GM23338 (cell line): Measurements from ENCODE around the gene MYD88.

ENCODE experiments used
- EZH2 ChIP-seq: fragments of 200-600 bp; sonication (generic); IDR thresholded peaks from one replicate; pipeline ENCODE4 v1.8.0; 2017; ENCODE audit warnings: antibody characterized with exemption, mild to moderate bottlenecking, low read depth; ENCODE audit not compliant: unreplicated experiment
- TF ChIP-seq, protein P1 (sequence below), 2 experiments: fragments of 200-600 bp in 1 of 2; sonication (generic) in 1 of 2; conservative IDR thresholded peaks; 2 replicates each; pipeline versions ENCODE4 v1.5.1 to v1.6.1; 2016 to 2017; ENCODE audit warnings: antibody characterized with exemption in 2 of 2, low read depth in 2 of 2, mild to moderate bottlenecking in 2 of 2, moderate library complexity in 1 of 2

DNA sequence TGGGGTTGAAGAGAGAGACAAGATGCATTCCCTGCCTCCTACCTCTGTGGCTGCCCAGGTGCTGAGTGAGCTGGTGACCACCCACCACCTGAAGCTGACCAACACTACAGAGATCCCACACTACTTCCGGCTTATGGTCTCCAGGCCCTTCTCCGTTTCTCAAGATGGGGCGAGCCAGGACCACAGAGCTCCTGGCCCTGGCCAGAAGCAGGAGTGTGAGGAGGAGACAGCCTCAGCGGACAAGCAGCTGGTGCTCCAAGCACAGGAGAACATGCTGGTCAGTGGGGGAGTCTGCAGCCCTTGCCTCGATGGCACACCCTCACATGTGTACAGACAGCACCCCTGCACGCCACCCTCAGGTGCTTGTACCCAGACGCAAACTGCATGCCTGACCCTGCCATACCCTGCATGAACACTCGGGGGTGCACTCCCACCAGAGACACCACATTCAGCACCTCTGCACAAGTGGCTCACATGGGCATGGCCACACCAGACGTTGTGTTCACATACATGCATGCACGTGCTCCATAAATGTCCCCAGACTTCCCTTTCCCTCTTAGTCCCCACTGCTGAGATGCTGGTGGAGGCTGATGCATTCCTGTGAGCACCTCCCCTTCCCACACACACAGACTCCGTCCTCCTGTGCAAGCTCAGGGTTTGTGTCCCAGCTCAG lies 20.6 kb upstream of the MYD88 start:
- TF ChIP-seq EZH2: no peak
- TF ChIP-seq, protein P1, sequence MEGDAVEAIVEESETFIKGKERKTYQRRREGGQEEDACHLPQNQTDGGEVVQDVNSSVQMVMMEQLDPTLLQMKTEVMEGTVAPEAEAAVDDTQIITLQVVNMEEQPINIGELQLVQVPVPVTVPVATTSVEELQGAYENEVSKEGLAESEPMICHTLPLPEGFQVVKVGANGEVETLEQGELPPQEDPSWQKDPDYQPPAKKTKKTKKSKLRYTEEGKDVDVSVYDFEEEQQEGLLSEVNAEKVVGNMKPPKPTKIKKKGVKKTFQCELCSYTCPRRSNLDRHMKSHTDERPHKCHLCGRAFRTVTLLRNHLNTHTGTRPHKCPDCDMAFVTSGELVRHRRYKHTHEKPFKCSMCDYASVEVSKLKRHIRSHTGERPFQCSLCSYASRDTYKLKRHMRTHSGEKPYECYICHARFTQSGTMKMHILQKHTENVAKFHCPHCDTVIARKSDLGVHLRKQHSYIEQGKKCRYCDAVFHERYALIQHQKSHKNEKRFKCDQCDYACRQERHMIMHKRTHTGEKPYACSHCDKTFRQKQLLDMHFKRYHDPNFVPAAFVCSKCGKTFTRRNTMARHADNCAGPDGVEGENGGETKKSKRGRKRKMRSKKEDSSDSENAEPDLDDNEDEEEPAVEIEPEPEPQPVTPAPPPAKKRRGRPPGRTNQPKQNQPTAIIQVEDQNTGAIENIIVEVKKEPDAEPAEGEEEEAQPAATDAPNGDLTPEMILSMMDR (conservative IDR thresholded peaks at IDR 0.05; ENCODE audit: low read depth in 2 of 2): peak; percentile 63 to 95
